ENCODE data around the gene NR2F6.

The NR2F6 gene

DNA sequence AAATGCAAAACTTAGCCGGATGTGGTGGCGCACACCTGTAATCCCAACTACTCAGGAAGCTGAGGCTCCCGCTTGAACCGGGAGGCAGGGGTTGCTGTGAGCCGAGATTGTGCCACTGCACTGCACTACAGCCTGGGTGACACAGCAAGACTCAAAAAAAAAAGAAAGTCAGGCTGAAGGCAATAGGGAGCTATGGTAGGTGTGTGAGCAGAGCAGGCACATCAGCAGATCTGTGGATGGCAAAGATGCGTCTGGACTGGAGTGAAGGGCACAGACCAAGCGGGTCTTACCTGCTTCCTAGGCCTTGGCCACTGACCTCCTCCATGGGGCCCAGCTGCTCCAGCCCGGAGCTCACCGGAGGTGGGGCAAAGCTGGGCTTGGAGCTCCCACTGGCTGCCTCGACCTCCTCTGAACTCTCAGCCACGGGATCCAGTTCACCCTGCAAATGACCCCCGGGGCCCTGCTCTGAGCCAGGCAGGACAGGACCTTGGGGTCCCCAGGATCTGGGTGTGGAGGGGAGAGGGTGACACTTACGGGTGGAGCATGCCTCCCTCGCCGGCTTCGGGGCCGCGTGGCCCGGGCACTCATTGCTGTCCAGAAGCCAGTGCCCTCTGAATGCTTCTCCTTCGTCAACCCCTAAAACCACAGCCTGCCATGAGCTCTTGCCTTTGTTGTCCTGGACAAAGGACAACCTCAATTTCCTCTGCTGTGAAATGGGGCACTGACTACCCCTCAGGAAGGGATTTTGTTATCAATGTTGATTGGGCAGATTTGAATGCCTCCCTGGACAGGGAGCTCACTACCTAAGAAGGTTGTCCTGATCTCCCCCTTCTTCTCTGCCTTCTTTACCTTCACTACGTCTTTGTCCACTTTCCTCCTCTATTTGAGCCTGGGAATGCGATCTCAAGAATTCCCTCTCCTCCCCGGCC, 18.3 kb upstream of the NR2F6 start:
- no peak for DNase-seq

DNA sequence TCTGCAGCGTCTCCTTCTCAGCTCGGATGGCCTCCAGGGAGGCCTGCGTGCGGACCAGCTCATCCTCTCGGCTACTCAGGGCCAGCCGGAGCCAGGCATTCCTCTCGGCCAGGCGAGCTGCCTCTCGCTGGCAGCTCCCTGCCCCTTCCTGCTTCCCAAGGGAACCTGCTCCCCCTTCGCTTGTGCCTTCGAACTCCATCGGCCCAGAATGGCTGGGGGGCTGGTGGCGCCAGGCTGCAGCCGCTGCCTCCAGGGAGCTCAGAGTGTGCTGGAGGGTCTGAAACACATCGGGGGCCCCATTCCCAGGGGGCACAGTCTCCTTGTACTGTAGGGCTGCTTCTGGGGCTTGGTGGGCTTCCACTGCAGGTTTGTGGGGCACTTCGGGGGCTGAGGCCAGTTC, 16.8 kb upstream of the NR2F6 start:
- DNase-seq, result no peak

DNA sequence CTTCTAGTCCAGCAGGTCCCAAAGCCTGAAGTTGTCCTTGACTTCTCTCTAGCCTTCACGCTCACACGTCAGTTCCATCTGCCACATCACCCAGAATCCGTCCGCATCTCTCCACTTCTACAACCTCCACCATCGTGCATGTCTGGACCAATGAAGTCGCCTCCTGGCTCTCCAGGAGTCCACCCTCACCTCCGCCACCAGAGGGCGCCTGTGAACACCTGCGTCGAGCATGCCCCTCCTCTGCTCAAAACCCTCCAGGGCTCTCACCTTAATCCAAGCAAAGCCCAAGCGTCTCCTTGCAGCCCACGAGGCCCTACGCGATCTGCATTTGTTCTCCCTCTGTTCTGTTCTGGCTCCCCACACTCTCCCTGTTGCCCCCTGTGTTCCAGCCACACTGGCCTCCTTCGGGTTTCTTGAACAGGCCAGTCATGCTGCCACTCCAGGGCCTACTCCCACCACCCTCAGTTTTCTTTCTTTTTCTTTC, 15.2 kb upstream of the NR2F6 start:
- peak; percentile 92 for DNase-seq

DNA sequence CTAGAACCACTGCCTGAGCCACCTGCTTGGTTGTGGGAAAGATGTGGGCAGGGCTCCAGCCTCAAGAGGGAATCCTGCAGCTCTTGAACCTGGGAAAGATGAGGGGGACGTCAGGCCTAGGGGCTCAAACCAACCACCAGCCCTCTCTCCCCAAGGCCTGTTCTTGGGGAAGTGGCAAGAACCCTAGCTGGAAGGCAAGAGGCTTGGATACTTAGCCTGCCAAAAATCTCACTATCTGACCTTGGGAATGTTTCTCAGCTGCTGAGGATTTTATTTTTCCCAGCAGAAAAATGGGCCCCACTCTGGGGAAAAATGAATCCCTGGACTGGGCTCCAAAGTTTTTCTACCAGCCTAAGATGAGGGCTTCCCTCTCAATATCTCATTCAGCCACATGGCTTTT, 14.2 kb upstream of the NR2F6 start:
- DNase-seq, result no peak

DNA sequence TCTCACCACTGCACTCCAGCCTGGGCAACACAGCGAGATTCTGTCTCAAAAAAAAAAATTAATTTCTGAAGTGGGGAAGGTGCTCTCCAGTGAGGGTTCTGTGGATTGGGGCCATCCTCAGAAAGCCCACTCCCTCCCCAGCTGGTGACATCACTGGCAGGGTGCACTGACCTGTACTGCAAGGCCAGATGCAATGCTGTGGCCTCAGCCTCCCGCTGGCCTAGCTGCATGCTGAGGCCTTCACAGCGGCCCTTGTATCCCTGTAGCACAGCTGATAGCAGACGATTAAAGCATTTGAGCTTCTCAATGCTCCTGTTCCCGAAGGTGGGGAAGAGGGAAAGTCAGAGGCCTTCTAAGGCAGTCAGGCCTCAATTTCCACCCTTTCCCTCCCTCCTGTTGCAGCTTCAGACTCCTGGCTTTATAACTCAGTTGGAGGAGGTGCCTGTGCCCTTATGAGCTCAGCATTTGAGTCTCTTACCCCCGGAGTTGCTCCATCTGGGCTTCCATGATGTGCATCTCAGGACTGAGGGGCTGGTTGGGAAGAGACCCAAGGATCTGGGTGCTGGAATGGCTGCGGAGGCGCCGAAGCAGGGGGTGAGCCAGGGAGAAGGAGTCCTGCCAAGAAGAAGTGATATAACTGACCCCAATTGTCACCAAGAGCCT, 13.5 kb upstream of the NR2F6 start:
- no peak for DNase-seq

DNA sequence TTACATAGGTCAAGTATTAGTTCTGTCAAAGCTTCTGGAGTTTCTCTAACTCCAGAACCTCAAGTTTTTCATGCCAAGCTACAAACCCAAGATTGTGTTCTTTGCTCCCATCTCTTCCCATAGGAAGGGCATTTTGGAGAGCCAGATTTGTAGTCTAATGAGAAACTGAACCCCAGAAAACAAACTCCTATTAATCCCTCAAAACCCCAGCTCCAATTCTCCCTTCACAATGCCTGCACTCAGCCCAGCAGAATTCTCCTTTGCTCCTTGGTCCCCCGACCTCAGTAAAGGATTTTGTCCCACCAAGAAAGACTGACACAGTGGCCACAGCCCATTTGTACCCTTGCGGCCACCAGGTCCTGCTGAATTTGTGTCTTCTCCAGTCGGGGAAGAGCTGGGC, 10.4 kb upstream of the NR2F6 start:
- DNase-seq, result no peak

DNA sequence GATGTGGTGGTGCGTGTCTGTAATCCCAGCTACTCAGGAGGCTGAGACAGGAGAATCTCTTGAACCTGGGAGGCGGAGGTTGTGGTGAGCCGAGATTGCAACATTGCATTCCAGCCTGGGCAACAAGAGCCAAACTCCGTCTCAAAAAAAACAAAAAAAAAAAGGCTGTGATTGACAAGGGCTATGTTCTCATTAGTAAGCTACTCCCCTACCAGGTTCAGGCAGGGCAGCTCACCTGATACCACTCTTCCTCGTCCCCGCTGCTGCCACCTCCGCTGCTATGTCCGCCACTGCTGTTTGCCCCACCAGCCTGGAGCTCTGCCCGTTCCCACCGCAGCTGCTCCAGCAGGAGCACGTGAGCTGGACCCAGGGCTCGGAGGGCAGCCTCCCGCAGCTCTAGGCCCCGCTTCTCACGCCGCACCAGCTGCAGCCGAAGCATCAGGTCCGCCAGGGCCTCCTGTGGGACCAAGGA, 9.5 kb upstream of the NR2F6 start:
- no peak for DNase-seq

DNA sequence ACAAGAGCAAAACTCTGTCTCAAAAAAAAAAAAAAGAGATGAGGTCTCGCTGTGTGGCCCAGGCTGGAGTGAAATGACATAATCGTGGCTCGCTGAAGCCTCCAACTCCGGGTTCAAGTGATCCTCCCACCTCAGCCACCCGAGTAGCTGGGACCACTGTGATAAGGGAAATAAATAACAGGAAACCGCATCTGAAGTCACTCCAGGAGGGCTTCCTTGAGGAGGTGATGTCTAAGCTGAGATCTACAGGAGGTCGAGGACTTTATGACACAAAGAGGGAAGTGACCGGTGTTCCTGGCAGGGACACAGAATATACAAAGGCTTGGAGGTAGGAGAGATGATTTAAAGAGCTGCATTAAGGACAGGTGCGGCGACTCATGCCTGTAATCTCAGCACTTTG, 8.9 kb upstream of the NR2F6 start:
- DNase-seq, result no peak

DNA sequence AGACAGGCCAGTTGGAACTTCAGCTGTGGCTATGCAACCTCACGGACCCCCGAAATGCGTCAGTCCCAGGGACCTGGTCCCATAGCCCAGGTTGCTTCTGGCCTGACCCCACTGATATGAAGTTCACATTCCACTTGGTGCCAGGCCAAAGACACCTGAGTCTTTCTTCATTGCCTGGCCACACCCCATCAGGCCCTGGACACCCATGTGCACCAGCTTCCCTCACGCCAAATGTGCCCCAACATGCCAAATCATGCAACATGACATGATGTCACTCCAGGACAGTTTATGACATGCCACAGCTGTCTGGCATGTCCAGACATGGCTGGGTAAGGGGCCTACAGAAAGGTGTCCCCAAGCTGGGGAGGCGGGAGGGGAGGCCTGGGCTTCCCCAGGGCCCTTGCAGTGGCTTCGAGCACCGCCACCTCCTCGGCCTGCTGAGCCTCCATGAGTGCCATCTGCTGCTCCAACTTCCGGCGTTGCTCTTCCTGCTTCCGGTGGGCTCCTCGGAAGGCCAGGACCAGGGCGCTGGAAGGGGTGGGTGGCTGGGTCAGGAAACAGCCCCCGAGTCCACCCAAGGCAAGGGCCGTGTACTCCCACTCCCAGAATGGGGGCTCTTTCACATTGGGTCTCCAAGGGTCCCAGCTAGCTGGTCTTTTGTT, 4.3 kb upstream of the NR2F6 start:
- DNase-seq, result no peak

DNA sequence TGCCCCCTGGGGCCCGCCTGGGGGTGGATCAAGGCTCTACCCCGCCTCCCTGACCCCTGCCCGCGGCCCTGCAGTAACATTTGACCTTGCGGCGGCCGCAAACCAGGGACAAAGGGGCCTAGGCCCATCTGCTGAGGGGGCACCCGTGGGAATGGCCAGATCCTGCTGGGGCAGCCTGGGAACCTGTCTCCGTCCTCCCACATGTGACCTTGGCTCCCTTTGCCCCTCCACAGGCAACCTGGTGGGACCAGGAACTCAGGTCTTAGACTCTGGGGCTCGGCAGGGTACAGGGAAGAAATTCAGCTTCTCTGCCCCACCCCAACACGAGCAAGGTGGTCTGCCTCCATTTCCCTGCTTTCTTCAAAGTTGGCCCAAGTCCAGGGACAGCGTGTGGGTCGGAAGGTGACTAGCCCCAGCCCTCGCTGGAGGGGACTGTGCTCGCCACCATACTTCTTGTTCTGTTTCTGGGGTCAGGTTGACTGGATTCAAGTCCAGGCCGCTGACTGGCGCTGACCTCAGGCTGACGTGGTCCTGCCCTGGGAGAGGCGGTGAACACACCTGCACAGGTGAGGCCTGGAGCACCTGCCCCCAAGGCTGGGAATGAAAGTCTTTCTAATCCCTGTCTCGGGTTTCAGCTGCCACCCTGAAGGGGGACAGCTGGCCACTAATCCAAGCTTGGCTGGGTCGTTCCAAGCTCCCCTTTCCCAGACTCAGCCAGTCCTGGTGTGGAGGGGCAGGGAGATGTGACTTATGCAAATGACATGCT, 2.5 kb upstream of the NR2F6 start:
- DNase-seq, result no peak

DNA sequence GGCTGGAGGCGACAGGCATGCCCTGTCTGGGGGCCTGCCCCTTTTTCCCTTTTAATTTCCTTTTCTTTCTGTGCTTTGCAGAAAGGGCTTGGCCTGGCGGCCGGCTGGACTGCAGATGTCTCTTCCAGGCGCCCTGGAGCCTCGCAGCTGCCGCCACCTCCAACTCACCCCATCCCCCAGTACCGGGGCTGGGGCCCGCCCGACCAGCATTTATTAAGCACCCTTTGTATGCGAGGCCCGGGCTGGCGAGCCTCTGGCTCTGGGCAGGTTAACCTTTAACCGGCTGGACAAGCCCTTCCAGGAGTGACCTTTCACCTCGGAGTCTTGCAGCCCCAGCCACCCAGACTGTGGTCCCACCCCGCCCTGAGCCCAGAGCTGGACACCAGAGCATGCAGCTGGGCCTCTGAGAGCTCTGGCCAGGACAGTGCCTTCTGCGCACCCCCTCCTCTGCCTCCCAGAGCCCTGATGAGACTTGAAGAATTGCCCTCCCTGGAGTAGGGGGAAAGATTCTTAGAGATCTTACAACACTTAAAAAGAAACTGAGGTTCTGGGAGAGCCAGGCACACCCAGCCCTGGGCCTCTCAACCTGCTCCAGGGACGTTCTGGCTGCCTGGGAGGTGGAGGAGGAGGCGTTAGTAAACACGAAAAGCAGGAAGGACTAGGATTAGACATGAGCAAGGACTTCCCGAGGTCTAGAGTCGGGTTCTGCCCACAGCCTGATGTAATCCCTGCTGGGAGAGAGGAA, 1.1 kb upstream of the NR2F6 start:
- DNase-seq, result no peak

DNA sequence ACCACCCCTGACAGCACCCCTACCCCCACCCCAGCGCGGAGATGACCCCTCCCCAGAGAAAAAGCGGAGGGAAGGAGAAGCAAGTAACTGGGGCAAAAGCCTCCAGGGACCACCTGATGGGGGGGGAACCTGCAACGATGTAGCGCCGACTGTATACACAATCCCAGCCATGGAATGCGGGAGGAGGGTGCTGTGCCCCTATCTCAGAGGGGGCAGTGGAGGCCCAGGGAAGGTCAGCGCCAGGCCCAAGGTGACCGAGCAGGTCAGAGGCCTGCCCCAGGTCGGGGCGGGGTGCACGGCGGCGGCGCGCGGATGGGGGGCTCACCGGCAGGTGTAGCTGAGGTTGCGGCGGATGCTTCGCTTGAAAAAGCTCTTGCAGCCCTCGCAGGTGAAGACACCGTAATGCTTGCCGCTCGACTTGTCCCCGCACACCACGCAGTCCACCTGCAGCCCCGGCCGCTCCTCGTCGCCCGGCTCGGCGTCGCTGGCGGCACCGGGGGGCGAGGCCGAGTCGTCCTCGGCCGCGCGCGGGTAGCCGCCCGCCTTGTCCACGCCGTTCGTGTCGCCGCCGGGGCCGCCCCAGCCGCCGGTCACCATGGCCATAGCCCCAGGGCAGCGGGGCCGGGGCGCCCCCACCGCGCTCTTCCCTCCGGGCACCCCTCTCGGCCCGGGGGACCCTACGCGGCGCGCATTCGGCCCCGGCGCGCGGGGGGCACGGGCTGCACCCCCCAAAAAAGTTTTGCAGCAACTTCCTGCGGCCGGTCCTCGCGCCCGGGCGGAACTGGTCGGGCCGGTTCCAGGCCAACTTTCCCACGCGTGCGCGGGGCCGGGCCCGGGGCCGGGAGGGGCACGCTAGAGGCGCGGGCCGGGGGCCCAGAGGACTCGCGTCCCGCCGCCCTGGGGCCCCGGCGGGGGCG, 843 bp downstream of the NR2F6 start:
- DNase-seq, result no peak

DNA sequence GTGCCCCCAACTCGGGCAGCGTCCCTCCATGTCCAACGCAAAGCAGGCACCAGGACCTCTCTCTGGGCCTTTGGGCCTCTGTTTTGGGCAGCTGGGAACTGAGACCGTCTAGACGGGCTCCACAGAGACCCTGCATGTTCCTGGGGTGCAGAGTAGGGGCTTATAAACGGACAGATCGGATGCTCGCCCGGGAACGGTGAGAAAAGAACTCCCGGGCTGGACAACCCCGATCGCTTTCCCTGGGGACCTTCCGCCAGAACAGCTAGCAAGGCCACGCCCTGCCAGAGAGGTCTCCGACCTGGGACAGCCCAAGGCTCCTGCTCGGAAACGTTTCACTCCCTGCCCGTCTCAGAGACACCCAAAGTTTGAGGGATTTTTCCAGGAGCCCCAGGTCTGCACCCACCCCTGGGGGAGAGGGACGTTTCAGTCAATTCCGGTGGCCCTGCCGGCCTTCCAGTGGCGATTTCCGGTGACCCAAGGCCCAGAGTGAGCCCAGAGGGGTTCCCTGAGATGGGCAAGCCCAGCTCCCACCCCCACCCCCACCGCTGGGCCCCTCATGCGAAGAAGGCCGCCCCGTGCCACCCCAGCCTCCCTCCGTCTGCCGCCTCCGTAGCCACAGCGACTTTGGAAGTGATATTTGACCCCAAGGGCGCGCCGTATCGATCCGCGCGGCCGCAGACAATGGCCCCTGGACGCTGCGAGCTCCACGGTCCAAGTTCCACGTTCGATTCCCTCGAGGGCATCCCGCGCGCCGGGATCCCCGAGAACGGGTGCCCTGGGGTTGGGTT, 1.7 kb downstream of the NR2F6 start:
- DNase-seq, result no peak

DNA sequence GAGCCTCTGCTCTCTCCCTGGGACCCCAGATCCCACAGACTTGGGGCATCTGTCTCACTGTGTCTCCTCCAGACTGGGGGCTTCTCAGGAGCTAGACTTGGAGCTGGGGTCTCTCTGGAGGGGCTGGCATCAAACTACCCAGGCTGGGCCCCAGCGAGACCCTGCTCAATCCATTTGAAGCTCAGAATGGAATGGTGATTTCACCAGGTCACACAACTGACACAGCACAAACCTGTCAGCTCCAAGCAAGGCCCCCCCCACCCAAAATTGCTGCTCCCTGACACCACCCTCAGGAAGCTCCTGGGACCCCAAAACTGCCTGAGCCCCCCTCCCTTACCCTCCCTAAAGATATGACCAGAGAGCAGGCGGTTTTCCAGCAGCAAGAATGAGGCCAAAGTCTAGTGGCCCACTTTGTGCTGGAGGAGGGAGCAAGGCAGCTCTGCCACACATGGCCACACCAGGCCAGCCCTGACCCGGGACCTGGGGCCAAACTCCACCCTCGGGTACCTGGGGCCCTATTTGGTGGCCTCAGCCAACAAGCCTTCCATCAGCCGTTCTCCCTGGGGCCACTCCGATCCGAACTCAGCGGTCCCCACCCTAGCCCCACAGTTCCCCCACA, 2.4 kb downstream of the NR2F6 start:
- DNase-seq, result no peak

DNA sequence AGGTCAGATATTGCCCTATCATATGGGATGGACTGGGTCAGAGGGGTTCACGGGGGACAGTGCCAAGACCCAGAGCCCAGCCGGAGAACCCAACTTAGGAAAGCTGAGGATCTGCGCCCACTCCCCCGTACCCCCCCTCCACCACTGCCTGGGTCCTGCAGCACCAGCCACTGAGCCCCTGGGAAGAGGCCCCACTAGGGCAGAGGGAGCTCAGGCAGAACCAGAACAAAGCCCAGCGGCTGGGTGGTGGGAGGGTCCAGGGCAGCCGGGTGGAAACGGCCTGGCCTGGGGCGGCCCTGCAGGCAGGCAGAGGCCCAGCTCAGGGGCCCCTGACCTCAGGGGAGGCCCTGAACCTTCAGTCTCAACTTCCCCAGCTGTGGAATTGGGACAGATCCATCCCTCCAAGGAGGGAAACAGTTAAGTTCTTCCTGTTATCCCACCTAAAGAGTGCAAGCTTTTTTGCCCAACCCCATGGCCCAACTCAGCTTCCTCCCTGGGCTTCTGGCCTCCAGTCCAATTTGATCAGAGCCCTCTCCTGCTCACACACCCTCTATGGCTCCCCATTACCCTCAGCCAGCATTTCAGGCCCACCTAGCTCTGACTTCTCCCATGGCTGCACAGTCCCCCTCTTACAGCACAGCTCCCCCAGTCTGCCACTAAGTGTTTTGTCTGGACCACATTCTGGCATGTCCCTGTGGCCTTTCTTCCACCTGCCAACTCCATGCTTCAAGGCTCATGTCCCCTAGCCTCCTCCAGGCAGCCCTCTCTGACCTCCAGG, 3.1 kb downstream of the NR2F6 start:
- no peak for DNase-seq

DNA sequence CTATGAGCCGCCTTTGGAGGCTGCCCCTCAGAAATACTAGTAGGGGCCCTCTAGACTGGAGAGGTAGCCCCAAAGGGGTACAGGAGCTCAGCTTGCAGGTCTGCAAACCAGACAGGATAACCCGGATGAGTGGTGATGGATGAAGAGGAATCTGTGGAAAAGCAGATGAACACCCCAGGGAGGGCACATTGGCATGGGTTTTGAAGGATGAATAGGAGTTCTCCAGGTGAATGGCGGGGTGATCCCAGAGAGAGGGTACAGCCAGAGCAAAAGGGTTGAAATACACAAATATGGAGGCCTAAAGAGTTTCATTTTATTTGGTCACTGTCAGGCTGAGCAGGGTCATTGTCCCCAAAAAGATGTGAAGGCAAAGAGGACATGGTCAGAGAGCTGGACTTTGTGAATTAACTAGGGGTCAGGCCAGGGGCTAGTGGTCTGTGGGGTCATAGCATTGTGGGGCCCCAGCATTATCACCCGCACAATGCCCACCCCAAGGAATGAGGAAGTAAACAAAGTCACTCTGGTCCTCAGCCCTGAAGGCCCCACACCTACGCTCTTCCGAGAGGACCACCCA, 4.8 kb downstream of the NR2F6 start:
- no peak for DNase-seq

DNA sequence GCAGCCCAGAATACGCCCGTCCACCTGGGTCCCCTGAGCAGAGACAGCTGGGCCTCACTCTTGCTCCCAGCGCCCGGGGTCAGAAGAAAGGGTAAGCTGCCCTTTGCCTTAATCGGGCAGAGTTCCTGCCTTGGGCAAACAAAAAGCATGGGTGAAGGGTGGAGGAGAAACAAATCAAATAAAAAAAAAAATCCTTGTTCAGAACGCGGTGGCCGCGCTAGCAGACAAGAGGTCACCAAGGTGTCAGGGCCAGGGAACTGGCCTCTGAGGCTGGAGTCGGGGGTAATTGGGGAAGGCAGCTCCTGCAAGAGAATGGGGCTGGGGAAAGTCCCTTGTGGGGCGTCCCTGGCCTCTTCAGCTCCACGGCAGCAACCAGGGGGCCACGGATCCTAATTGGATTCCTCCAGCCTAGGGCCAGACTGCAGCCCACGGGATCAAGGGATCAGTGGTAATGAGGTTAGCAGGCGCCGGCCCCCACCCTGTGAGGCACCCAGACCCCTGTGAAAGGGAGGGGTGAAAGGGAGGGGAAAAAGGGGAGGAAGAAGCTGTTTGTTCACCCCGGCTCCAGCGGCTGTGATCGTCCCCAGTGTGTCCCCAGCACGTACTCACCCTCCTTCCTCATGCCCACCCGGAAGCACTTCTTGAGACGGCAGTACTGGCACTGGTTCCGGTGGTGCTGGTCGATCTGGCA, 5.5 kb downstream of the NR2F6 start:
- DNase-seq, result no peak
